Fibroblast of lung (primary cell): ENCODE results near the gene TPH1.

Source experiments
- EZH2 ChIP-seq: IDR thresholded peaks from 2 replicates; pipeline ENCODE4 v1.5.1; 2012; ENCODE audit warnings: low read length, control low read depth, mild to moderate bottlenecking; ENCODE audit errors: missing control alignments
- TF ChIP-seq, protein P1 (sequence below), 2 donors: IDR thresholded peaks in 1 of 2; conservative IDR thresholded peaks in 1 of 2; 1 replicate in 1 of 2; 2 replicates in 1 of 2; pipeline ENCODE4 v1.5.1; 2011 to 2012; ENCODE audit warnings: low read length in 2 of 2, control low read depth in 1 of 2, inconsistent platforms in 1 of 2, low read depth in 1 of 2, mild to moderate bottlenecking in 1 of 2

GRCh38 chr11:18050848-18051247, 4.8 kb upstream of the TPH1 start:
- TF ChIP-seq, protein P1, sequence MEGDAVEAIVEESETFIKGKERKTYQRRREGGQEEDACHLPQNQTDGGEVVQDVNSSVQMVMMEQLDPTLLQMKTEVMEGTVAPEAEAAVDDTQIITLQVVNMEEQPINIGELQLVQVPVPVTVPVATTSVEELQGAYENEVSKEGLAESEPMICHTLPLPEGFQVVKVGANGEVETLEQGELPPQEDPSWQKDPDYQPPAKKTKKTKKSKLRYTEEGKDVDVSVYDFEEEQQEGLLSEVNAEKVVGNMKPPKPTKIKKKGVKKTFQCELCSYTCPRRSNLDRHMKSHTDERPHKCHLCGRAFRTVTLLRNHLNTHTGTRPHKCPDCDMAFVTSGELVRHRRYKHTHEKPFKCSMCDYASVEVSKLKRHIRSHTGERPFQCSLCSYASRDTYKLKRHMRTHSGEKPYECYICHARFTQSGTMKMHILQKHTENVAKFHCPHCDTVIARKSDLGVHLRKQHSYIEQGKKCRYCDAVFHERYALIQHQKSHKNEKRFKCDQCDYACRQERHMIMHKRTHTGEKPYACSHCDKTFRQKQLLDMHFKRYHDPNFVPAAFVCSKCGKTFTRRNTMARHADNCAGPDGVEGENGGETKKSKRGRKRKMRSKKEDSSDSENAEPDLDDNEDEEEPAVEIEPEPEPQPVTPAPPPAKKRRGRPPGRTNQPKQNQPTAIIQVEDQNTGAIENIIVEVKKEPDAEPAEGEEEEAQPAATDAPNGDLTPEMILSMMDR (conservative IDR thresholded peaks at IDR 0.05 in 1 of 2, IDR thresholded peaks at IDR 0.05 in 1 of 2; ENCODE audit: low read depth in 1 of 2, low read length in 2 of 2) = no peak
- TF ChIP-seq EZH2 = no peak
